Measurements from ENCODE around the gene UCK1. TPM values are rescaled to one million over a fixed set of nuclear protein-coding genes. Genes with fewer than 3 reads are reported as not detected.
A peak's percentile ranks its signal among the peaks of the same experiment; 100 is the strongest.

UCK1 gene
- total and polyA plus RNA-seq, 2 of the 8 experiments (the other 6 are each of a cell fraction or from before 2014, with no cell fraction given) = 35.1 to 42.0 TPM

GRCh38 chr9:131476777-131477345 is 54.2 kb downstream of the UCK1 start:
- H3K4ac ChIP-seq (replicated peaks; ENCODE audit: insufficient read length, low read depth, low read length) = no peak overlapping the region
- H3K27ac ChIP-seq (ENCODE audit: low read depth, low read length) = no peak overlapping the region
- H4K5ac ChIP-seq (ENCODE audit: insufficient read length, low read depth, low read length) = no peak overlapping the region
- peaks cover 61 to 89% (median 80%) of the 10 kb centered on the region in 4 experiments for H3K36me3 ChIP-seq (ENCODE audit: control insufficient read depth in 2 of 4, insufficient read depth in 4 of 4, low read length in 3 of 4)
- H2BK120ac ChIP-seq (replicated peaks; ENCODE audit: low read depth, low read length) = no peak overlapping the region
- no peak overlapping the region for H3K4me2 ChIP-seq (ENCODE audit: insufficient read depth in 1 of 2, low read depth in 2 of 2, low read length in 2 of 2)
- DNase-seq (ENCODE audit: low read depth in 1 of 2, low spot score in 2 of 2) (no peak), FAIRE-seq (no peak)
- 94% methylated on average over 18 of the region's 18 CpGs; no CpG with 5 or more reads in 1 of the 2 experiments for WGBS, 2 experiments (ENCODE audit: extremely low coverage in 1 of 2, insufficient coverage in 1 of 2, insufficient read length in 1 of 2, insufficient replicate concordance in 2 of 2, low coverage in 1 of 2, low lambda C conversion rate in 2 of 2, missing lambda C conversion rate in 1 of 2)
- H2BK12ac ChIP-seq (ENCODE audit: low read depth, low read length) = no peak overlapping the region
- H2AK5ac ChIP-seq (ENCODE audit: low read depth, low read length) = no peak overlapping the region
- no peak overlapping the region for H3K9ac ChIP-seq (replicated peaks in 1 of 4; ENCODE audit: extremely low read depth in 1 of 4, low read depth in 3 of 4, low read length in 3 of 4)
- H2BK20ac ChIP-seq (ENCODE audit: low read length) = no peak overlapping the region
- H3K4me3 ChIP-seq (ENCODE audit: extremely low read depth in 1 of 4, insufficient read depth in 2 of 4, low read depth in 3 of 4, low read length in 4 of 4) = no peak overlapping the region
- H4K91ac ChIP-seq (replicated peaks; ENCODE audit: insufficient read length, low read length) = no peak overlapping the region
- H3K9me3 ChIP-seq (ENCODE audit: insufficient read depth in 2 of 2, low read depth in 1 of 2, low read length in 1 of 2) = no peaks in the 10 kb centered on the region
- peak overlapping the region; percentile 28; the same call in 1 of the 2 replicates for H4K8ac ChIP-seq (ENCODE audit: extremely low read depth, insufficient read depth, low read length)
- POLR2A ChIA-PET (ENCODE audit: partially characterized antibody) = interaction anchor here (1.0 to 1.3 kb wide), 3 partner anchors 8 to 105 kb away, joined by 3 to 5 read pairs (median 3); no protein-coding TSS in a partner anchor
- no peak overlapping the region for H2BK5ac ChIP-seq (ENCODE audit: low read depth, low read length)
- TF ChIP-seq BCL11A (IDR thresholded peaks at IDR 0.05; ENCODE audit: low read depth in 2 of 2, low read length in 2 of 2) (no peak), ASH2L (IDR thresholded peaks at IDR 0.05; ENCODE audit: low read length) (no peak), PHF8 (conservative IDR thresholded peaks at IDR 0.05; ENCODE audit: low read depth, low read length) (no peak), YY1 (IDR thresholded peaks at IDR 0.05; ENCODE audit: low read depth, low read length) (no peak)
- H3K4me1 ChIP-seq (replicated peaks in 1 of 4; ENCODE audit: control insufficient read depth in 3 of 4, insufficient read depth in 4 of 4, low read length in 3 of 4) = no peaks in the 10 kb centered on the region
- peaks cover 8% of the 10 kb centered on the region; the same call in 1 of the 2 replicates for H3K79me1 ChIP-seq (ENCODE audit: low read depth, low read length)
- peaks cover 0 to 26% of the 10 kb centered on the region in 2 experiments; a peak in 1 of 4 replicates for H3K79me2 ChIP-seq (ENCODE audit: control insufficient read depth in 1 of 2, insufficient read depth in 2 of 2, low read length in 2 of 2)
- H2BK15ac ChIP-seq (ENCODE audit: low read length) = no peak overlapping the region
- H2AFZ ChIP-seq (ENCODE audit: low read length) = no peak overlapping the region
- H3K23me2 ChIP-seq (ENCODE audit: low read depth, low read length) = no peaks in the 10 kb centered on the region
- H3K18ac ChIP-seq (ENCODE audit: extremely low read depth, low read length) = no peak overlapping the region
- no peaks in the 10 kb centered on the region for H3K27me3 ChIP-seq (replicated peaks in 1 of 4; ENCODE audit: control insufficient read depth in 3 of 4, extremely low read depth in 1 of 4, insufficient read depth in 3 of 4, low read length in 3 of 4)
- H4K20me1 ChIP-seq (replicated peaks in 1 of 2; ENCODE audit: control insufficient read depth in 1 of 2, insufficient read depth in 2 of 2, low read length in 2 of 2) = peaks cover 7 to 25% of the 10 kb centered on the region in 2 experiments
- CTCF ChIA-PET (ENCODE audit: partially characterized antibody) = interaction anchor here (0.9 to 5.2 kb wide), 16 partner anchors 8 to 140 kb away, joined by 3 to 31 read pairs (median 4); no protein-coding TSS in a partner anchor
- H3K23ac ChIP-seq (ENCODE audit: insufficient read length) = no peak overlapping the region
- H3K14ac ChIP-seq (ENCODE audit: insufficient read length) = no peak overlapping the region
- no peak overlapping the region for H3K56ac ChIP-seq (replicated peaks; ENCODE audit: insufficient read length, low read depth, low read length)

Data from H1 (cell line).